ENCODE measurements around the gene EYS.

- TF ChIP-seq, protein P1, sequence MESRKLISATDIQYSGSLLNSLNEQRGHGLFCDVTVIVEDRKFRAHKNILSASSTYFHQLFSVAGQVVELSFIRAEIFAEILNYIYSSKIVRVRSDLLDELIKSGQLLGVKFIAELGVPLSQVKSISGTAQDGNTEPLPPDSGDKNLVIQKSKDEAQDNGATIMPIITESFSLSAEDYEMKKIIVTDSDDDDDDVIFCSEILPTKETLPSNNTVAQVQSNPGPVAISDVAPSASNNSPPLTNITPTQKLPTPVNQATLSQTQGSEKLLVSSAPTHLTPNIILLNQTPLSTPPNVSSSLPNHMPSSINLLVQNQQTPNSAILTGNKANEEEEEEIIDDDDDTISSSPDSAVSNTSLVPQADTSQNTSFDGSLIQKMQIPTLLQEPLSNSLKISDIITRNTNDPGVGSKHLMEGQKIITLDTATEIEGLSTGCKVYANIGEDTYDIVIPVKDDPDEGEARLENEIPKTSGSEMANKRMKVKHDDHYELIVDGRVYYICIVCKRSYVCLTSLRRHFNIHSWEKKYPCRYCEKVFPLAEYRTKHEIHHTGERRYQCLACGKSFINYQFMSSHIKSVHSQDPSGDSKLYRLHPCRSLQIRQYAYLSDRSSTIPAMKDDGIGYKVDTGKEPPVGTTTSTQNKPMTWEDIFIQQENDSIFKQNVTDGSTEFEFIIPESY (CRISPR knock-in tag; IDR thresholded peaks at IDR 0.05), result no peak
- TF ChIP-seq TCF7 (IDR thresholded peaks at IDR 0.05; ENCODE audit: borderline replicate concordance) (no peak), JUND (IDR thresholded peaks at IDR 0.05; ENCODE audit: borderline replicate concordance, low read depth, low read length) (no peak), JUND (tag; IDR thresholded peaks at IDR 0.05; ENCODE audit: borderline replicate concordance, low read depth, low read length) (no peak), MXI1 (IDR thresholded peaks at IDR 0.05; ENCODE audit: low read depth, low read length) (no peak), RNF2 (IDR thresholded peaks at IDR 0.05) (no peak)
Measured at GRCh38 chr6:63926950-63927927, 1779.8 kb downstream of the EYS start.
